ENCODE data around the gene MRPL39.

MRPL39 gene

DNA sequence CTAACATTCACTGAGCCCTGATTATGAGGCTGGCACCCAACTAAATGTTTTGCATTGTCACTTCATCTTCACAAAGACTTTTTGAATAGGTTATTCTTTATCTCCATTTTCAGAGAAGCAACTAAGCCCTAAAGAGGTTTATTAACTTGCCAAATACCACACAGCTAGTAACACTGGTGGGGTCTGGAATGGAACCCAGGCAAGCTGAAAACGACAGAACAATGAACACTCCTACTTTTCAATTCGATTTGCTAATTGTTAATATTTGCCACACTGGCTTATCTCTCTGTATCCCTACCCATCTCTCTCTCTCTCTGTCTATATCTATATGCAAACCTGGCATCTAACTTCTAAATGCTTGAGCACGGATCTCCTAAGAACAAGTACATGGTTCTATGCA lies 40.6 kb downstream of the MRPL39 start:
- no peak for DNase-seq

DNA sequence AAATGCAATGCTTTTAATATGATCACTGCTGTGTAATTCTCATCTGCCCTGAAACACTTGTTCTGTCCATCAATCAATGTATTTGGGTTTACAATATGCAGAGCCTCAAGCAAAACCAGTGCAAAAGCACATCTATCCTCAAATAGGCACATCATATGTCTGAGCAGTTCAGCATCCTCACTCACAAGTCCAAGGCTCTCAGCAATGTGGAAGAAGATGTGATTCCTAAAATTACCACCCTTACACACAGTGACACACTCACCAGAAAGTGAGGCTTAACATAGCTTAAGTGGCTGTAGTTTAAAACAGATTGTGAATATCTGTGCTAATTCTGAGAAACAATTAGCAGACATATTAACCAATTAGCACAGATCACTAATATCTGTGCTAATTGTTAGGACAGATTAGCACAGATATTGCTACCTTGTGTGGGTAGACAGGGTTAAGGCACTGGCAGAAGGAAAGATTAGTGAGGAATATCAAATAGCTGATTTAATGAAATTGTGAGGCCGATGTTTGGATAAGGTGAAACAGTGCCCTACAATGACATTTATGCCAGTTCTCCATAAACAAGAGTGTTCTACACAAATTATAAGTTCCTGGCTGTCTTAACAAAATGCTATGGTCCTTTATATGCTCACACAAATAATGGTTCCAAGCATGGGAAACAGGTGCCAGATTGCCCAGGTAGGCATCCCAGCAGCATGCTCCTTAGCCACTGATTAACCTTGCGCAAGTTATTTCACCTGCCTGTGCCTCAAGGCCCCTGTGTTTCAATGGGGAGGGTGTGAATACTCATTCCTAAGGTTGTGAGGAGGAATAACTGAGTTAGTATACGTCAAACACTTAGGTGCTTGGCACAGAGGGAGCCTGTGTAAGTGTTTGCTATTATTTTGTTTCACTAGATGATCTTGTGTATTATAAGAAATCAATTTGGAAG lies 41.7 kb downstream of the MRPL39 start:
- no peak for DNase-seq

DNA sequence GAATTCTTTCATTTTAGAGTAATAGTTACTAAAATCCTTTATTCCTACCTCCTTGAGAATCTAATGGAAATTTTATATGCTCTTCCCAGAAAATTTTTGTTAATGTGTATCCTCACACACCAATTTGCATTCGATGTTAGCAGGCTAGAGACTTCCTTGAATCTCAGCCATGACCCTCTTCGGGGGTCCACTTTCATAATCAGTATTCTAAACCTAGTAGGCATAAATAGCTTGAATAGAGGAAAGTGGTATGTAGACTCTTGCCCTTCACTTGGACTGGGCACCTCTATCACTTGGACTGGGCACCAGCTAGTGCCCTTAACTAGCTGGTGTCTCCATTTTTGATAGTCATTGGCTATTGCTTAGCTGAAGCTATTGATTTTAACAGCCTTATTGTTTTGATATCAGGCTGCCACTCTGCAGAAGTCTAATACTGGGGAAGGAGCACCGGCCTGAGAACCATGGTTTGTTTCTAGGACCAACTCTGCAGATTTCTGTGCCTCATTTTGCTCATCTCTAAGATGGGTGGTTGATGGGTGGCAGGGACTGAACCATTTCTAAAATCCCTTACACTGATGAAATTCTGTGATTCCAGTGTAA lies 42.8 kb downstream of the MRPL39 start:
- DNase-seq: no peak

DNA sequence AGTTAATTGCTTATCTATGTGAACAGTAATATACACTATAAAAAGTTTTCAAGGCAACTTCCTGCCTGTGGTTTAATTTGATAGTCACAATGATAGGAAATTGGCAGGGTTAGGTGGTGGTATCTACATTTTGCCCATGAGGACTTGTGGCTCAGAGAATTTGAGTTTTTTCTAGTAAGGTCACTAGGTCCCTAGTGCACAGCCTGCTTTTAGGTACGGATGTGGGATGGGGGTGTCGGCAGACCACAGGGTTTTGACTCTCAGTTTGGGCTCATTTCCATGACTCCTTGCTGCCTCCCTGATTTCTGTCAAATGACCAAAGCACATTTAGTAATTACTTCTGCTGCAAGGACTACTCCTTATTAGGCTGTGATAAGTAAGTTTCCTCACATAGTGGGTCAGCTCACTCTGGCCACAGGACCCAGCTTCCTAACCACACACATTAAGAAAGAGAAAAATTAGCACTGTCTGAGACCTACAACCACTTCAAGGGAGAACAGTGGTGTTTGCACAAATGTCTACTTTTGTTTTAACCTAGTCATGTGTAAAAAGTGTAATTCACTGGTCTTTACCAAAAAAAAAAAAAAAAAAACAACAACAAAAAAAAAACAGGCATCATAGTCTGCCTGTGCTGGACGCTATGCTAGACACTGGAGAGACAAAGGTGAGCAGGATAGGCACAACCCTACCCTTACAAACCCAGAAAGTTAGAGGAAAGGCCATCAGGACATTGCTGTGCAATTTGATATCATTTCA lies 43.7 kb downstream of the MRPL39 start:
- no peak for DNase-seq

DNA sequence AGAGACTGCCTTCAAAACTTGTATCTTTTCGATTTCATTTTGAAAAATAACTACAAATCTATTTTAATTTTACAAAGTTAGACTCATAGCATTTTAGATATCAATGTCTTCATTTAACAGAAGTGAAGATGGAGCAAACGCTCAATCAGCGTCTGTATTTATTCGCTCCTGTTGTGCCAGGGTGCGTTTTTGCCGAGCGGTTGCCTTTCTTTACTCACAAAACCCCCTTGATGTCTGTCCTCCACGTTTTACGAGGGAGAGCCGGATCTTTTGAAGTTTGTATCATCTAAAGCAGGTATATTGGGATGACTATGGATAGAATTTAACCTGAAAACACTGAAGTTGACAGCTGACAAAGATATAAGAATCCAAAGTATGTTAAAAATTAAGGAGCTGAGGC lies 44.6 kb downstream of the MRPL39 start:
- no peak for DNase-seq

DNA sequence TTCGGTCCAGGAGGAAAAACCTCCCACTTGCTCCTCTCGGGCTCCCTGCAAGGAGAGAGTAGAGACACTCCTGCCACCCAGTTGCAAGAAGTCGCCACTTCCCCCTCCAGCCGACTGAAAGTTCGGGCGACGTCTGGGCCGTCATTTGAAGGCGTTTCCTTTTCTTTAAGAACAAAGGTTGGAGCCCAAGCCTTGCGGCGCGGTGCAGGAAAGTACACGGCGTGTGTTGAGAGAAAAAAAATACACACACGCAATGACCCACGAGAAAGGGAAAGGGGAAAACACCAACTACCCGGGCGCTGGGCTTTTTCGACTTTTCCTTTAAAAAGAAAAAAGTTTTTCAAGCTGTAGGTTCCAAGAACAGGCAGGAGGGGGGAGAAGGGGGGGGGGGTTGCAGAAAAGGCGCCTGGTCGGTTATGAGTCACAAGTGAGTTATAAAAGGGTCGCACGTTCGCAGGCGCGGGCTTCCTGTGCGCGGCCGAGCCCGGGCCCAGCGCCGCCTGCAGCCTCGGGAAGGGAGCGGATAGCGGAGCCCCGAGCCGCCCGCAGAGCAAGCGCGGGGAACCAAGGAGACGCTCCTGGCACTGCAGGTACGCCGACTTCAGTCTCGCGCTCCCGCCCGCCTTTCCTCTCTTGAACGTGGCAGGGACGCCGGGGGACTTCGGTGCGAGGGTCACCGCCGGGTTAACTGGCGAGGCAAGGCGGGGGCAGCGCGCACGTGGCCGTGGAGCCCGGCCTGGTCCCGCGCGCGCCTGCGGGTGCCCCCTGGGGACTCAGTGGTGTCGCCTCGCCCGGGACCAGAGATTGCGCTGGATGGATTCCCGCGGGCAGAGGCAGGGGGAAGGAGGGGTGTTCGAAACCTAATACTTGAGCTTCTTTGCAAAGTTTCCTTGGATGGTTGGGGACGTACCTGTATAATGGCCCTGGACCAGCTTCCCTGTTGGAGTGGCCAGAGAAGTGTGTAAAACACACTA lies 45.3 kb downstream of the MRPL39 start:
- DNase-seq: no peak

DNA sequence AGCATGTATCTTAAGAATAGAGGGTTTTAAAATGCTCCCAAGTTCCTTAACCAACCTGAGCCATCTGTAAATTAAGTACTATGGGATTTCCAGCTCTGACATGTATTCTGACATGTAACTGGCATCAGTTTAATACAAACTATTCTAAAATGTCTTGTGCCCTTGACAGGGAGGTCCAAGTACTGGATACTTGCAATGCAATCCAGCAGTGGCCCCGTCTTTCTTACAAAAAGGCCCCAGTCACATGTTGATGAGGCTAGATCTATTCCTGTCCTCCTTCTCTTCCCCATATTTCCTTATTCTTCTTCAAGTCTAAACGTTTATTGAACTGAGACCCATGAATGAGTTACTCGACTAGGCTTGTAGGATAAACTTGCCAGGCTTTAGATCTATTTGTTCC lies 46.4 kb downstream of the MRPL39 start:
- DNase-seq: no peak

DNA sequence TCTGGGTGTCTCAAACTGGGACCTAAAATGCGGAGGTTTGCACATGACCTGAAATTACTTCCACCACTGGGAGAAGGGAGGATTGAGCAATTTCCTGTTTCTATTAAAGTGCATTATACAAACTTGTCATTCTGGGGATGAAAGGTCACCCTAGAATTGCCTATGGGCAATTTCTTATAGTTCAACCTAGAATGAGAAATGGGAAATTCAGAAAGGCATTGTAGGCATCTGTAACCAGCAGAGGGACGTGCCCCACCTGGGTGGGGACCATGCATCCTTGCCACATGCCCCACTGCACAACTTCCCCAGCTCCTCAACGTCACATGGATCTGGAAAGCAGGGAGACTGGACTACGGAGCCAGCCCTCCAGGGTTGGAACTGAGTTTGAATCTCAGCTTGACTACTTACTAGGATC lies 47.0 kb downstream of the MRPL39 start:
- DNase-seq: no peak

DNA sequence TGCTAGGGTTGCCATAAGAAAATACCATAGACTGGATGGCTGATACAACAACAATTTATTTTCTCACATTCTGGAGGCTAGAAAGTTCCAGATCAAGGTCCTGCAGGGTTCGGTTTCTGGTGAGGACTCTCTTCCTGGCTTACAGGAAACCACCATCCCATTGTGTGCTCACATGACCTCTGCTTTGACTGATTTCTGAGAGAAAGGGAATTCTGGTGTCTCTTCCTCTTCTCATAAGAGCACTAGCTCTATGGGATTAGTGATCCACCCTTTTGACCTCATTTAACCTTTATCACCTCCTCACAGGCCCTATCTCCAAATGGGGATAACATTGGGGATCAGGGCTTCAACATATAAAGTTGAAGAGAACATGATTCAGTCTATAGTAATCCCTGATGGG lies 47.5 kb downstream of the MRPL39 start:
- no peak for DNase-seq

DNA sequence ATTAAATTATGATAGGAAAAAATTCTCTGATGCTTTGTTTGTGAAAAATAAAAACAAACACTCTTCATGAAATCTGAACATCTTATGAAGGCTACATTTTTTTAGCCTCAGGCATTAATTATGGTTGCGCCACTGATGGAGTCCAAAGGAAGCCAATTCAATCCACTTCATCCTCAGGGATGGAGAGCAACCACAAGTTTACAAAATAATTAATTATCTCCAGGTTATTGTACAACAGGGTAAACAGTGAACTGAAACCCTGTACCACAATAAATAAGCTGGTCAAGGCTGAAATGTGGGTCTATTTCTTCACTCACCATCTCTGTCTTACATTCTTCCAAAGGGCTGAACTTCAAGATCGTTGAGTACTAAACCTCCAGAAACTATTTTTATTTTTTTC lies 49.2 kb downstream of the MRPL39 start:
- no peak for DNase-seq

DNA sequence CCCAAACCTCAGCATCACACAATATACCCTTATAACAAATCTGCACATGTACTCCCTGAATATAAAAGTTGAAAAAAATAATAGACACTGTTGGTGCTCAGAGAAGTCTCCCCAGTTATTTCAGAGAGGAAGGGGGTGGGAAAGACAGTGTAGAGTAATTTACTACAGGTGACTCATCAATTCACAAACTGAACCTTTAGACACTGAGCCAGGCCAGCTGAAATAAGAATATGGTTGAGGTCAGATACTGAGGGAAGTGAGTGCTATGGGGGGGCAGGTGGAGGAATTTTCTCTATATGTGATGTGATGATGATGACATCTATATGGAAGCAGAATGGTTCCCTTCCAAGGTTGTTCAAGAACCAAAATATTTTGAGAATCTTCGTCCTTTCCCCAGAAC lies 50.1 kb downstream of the MRPL39 start:
- no peak for DNase-seq

DNA sequence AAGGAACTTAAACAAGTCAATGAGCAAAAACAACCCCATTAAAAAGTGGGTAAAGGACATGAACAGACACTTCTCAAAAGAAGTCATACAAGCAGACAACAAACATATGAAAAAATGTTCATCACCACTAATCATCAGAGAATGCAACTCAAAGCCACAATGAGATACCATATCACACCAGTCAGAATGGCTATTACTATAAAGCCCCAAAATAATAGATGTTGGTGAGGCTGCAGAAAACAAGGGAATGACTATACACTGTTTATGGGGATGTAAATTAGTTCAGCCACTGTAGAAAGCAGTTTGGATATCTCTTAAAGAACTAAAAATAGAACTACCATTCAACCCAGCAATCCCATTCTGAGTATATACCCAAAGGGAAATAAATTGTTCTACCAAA lies 51.2 kb downstream of the MRPL39 start:
- no peak for DNase-seq

DNA sequence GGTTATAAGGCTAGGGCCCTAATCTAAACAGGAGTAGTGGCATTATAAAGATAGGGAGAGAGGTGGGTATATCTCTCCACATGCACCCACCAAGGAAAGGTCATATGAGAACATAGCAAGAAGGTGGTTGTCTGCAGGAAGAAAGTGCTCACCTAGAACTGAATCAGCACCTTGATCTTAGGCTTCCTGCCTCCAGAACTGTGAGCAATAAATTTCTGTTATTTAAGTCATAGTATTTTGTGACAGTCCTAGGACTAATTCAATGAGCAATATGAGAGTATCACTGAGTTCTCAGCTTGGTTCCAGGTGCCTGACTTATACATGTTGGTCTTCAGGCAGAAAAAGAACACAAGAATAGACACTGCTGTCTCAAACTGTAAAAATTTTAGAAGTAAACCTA lies 51.8 kb downstream of the MRPL39 start:
- no peak for DNase-seq

DNA sequence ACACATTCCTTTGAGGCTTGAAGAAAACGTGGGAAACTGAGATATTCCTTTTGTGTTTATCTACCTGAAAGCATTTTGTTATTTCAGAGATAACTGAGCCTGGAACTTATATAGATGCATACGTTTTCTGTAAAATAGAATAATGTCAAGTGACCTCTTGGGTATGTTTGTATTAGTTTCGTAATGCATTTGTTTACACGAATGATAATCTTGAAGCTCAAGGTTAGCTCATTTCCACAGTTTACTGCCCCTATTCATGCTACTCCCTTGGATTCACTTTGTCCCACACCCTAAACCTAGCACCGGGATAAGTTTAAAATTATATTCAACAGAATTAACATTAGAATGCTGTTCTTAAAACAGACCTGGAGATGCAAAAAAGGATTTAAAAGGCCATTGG lies 54.4 kb downstream of the MRPL39 start:
- DNase-seq: no peak

DNA sequence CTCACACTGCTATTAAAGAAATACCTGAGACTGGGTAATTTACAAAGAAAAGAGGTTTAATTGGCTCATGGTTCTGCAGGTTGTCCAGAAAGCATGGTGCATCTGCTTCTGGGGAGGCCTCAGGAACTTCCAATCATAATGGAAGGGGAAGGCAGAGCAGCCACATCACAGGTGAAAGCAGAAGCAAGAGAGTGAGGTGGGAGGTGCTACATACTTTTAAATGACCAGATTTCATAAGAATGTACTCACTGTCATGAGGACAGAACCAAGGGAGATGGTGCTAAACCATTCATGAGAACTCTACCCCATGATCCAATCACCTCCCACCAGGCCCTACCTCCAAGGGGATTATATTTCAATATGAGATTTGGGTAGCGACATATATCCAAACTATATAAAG lies 55.7 kb downstream of the MRPL39 start:
- DNase-seq: no peak

DNA sequence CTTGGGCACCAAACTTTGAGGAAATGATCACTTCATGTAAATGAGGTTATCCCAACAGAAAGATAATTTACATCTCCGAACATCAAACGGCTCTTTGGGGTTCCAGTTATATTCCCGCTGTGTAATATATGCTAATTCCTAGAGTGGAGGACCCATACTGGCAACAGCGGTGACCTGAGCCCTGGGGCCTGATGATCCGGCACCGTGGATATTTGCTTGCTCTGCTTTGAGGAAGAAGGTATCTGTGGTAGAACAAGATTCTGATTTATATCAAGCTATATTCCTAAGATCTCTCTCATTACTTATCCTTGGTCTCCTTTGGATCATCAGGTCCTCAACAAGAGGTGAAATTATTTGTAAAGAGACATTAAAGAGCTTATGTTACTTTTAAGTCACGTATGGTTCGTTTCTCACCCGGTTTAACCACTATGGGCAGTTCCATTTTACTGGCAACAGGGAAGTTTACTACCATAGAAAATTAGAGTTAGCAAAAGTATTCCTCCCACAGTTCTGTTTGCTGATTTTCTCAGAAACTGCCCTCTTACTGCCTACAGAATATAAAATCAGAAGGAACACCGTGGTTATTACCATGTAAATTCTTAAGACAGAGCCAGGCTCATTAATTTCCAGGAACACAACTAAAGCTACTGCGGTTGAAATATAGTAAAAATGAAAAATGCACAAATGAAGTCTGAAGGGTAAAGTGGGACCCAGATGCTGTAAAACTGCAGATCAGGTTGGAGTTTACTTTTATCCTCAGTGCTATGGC lies 56.7 kb downstream of the MRPL39 start:
- DNase-seq: no peak

DNA sequence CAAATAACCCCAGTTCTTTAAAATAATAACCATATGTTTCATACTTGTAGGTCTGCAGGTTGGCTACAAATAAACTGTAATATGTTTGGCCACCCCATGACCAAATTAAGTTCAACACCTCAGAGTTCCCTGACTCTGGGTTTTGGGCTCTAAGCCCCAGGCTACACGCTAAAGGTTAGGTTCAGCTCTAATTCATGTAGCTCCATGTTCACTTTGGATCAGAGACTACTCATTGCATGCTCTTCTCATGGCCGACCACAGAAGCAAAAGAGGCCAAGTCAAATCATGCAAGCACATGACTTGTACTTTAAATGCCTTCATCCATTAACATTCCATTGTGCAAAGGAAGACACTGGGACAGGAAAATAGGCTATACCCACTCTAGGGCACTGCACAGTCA lies 66.2 kb downstream of the MRPL39 start:
- DNase-seq: no peak

DNA sequence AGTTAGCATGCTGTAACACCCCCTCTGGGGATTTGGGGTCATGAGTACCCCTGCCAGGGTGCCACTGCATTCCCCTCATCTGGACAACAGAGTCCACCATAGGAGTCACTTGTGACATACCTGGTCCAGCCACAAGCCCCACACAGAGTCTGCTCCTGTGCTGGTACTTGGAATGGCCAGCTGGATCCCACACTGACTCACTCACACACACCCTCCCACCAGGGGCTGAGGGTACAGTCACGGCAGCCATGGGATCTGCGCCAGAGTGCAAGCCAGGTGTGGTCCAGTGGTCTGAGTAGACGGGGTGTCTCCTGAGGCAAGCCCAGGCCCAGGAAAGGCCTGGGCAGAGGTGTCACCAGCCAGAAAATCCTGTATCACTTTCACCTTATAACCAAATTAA lies 67.7 kb downstream of the MRPL39 start:
- DNase-seq: no peak

DNA sequence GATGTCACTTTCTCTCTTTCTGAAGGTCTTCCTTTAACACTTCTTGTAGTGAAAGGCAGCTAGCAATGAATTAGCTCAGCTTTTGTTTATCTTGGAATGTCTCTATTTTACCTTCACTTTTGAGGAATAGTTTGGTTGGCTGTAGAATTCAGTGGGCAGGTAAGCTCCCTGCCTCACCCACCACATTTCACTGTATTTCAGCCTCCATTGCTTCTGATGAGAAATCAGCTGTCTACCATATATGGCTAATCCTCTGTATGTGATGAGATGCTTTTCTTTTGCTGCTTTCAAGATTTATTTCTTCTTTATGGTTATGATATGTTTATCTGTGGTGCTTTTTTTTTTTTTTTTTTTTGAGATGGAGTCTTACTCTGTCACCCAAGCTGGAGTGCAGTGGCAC lies 70.1 kb downstream of the MRPL39 start:
- DNase-seq: no peak

DNA sequence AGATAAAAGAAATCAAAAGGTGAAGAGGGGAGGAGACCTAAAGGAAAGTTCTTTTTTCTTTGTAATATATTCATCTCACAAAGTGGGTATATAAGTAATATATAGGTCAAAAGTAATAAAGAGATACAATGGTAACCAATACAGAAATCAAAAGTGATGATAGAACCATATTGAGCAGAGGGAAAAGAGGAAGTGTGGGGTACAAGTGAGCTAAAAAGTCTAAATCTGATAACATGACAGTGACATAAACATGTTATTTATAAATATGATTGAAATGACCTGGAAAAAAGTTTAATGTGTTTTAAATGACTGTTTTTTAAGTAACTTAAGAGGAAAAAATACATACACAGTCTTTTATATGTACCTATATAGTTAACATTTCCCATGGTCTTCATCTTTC lies 70.5 kb downstream of the MRPL39 start:
- DNase-seq: no peak

DNA sequence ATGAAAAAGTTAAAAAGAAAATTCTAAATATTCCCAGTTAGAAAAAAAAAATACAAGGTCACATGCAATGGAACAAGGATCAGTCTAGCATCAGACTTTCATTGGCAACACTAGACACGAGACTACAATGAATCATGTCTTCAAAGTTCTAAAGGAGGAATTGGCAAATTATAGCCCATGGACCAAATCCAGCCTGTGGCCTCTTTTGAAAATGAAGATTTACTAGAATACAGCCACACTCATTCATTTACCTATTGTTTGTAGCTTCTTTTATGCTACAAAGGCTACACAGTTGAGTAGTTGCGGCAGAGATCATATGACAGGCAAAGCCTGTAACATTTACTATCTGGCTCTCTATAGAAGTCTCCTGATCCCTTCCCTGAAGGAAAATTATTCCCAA lies 71.4 kb downstream of the MRPL39 start:
- DNase-seq: no peak

Measured in SW 1271 (cell line).